HL-60 (cell line): Measurements from ENCODE around the gene BPHL.
"Not testable (repeated sequence)": the region's sequence is repeated elsewhere in the genome, so short reads cannot be mapped to it uniquely, and the experiment has no call there.

Source experiments
- DNase-seq, 2 experiments: peaks; one replicate each; pipeline ENCODE4 v3.0.0-alpha.2; 2010 to 2020; ENCODE audit warnings: low read depth in 1 of 2, low spot score in 1 of 2
- H3K27ac ChIP-seq: fragments of 250-450 bp; sonication (Bioruptor Pico); replicated peaks from 2 replicates; pipeline ENCODE4 v1.5.1; 2020; ENCODE audit warnings: mild to moderate bottlenecking, moderate library complexity
- H3K27me3 ChIP-seq: fragments of 250-450 bp; sonication (Bioruptor Pico); 2 replicates; pipeline ENCODE4 v1.5.1; 2021; ENCODE audit warnings: mild to moderate bottlenecking, moderate library complexity; ENCODE audit not compliant: insufficient read depth, poor library complexity, severe bottlenecking
- H3K4me3 ChIP-seq: replicated peaks from 2 replicates; pipeline ENCODE4 v1.5.1; 2011; ENCODE audit warnings: mild to moderate bottlenecking, control low read depth, low read length; ENCODE audit not compliant: insufficient read depth
- GABPA ChIP-seq: IDR thresholded peaks from 2 replicates; pipeline ENCODE4 v1.6.1; 2012; ENCODE audit warnings: low read depth
- POLR2AphosphoS5 ChIP-seq: IDR thresholded peaks from 2 replicates; pipeline ENCODE4 v1.6.1; 2012; ENCODE audit warnings: low read depth
- SPI1 ChIP-seq: IDR thresholded peaks from 2 replicates; pipeline ENCODE4 v1.6.1; 2012; ENCODE audit warnings: low read depth, mild to moderate bottlenecking, borderline replicate concordance
- TF ChIP-seq, protein P1 (sequence below): IDR thresholded peaks from 2 replicates; pipeline ENCODE4 v1.6.1; 2012; ENCODE audit warnings: low read depth; ENCODE audit not compliant: insufficient replicate concordance
- TF ChIP-seq, protein P2 (sequence below): IDR thresholded peaks from one replicate; pipeline ENCODE4 v1.5.1; 2011; ENCODE audit warnings: low read length, control low read depth, inconsistent platforms; ENCODE audit not compliant: insufficient read depth

BPHL gene

DNA sequence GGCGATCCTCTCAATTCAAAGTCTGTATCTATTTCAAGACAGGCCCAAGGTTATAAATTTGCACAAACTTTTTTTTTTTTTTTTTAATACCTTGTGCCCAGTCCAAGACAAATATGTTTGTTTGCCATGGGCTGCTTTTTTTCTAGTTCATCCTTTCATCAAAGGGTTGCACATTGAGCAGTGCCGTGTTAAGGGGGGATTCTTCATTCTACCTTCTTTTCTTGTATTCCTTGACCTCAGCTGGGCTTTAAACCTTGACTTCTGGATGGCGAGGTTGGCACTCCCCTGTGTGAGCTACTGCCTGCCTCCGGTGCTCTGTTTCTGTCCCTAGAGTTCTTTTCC lies 42.8 kb upstream of the BPHL start:
- H3K27me3 ChIP-seq, result no peaks in the 10 kb centered on the region
- H3K4me3 ChIP-seq, result no peak overlapping the region
- no peak for DNase-seq
- peak overlapping the region; percentile 42; the same call in 1 of the 2 replicates for H3K27ac ChIP-seq
- TF ChIP-seq GABPA, result no peak
- TF ChIP-seq, protein P1, sequence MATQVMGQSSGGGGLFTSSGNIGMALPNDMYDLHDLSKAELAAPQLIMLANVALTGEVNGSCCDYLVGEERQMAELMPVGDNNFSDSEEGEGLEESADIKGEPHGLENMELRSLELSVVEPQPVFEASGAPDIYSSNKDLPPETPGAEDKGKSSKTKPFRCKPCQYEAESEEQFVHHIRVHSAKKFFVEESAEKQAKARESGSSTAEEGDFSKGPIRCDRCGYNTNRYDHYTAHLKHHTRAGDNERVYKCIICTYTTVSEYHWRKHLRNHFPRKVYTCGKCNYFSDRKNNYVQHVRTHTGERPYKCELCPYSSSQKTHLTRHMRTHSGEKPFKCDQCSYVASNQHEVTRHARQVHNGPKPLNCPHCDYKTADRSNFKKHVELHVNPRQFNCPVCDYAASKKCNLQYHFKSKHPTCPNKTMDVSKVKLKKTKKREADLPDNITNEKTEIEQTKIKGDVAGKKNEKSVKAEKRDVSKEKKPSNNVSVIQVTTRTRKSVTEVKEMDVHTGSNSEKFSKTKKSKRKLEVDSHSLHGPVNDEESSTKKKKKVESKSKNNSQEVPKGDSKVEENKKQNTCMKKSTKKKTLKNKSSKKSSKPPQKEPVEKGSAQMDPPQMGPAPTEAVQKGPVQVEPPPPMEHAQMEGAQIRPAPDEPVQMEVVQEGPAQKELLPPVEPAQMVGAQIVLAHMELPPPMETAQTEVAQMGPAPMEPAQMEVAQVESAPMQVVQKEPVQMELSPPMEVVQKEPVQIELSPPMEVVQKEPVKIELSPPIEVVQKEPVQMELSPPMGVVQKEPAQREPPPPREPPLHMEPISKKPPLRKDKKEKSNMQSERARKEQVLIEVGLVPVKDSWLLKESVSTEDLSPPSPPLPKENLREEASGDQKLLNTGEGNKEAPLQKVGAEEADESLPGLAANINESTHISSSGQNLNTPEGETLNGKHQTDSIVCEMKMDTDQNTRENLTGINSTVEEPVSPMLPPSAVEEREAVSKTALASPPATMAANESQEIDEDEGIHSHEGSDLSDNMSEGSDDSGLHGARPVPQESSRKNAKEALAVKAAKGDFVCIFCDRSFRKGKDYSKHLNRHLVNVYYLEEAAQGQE, result no peak
- TF ChIP-seq POLR2AphosphoS5, result no peak
- TF ChIP-seq SPI1, result no peak
- TF ChIP-seq, protein P2, sequence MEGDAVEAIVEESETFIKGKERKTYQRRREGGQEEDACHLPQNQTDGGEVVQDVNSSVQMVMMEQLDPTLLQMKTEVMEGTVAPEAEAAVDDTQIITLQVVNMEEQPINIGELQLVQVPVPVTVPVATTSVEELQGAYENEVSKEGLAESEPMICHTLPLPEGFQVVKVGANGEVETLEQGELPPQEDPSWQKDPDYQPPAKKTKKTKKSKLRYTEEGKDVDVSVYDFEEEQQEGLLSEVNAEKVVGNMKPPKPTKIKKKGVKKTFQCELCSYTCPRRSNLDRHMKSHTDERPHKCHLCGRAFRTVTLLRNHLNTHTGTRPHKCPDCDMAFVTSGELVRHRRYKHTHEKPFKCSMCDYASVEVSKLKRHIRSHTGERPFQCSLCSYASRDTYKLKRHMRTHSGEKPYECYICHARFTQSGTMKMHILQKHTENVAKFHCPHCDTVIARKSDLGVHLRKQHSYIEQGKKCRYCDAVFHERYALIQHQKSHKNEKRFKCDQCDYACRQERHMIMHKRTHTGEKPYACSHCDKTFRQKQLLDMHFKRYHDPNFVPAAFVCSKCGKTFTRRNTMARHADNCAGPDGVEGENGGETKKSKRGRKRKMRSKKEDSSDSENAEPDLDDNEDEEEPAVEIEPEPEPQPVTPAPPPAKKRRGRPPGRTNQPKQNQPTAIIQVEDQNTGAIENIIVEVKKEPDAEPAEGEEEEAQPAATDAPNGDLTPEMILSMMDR, result no peak

DNA sequence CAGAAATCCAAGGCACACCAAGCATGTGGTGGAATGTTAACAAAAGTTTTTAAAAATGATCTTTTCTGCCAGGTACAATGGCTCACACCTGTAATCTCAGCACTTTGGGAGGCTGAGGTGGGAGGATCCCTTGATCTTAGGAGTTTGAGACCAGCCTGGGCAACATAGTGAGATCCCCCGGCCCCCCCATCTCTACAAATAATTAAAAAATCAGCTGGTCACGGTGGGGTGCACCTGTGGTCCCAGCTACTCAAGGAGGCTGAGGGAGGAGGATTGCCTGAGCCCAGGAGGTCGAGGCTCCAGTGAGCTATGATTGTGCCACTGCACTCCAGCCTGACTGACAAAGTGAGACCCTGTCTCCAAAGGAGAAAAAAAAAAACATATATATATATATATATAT lies 42.2 kb upstream of the BPHL start:
- DNase-seq, result no peak
- TF ChIP-seq GABPA, result no peak
- TF ChIP-seq, protein P1, result no peak
- TF ChIP-seq, protein P2, result no peak
- no peak for TF ChIP-seq SPI1
- TF ChIP-seq POLR2AphosphoS5, result no peak
- no peak overlapping the region for H3K27ac ChIP-seq
- no peak overlapping the region for H3K4me3 ChIP-seq
- no peaks in the 10 kb centered on the region for H3K27me3 ChIP-seq

DNA sequence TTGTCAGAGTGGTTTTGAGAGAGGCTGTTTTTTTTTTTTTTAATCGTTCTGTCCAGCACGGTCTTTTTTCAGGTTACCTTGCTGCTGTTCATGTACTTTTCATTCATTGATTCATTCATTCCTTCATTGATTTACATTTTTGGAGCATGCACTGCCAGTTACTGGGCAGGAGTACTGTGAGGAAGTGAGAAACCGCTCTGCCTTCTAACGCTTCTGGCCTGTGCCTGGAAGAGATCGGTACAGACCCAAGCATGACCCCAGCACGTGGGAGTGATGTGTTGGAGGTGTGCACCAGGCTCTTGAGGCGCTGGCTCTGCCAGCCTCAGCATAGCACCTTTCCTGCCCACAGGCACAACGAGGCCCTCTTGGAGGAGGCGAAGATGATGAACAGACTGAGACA lies 41.1 kb upstream of the BPHL start:
- no peak for TF ChIP-seq POLR2AphosphoS5
- no peak for TF ChIP-seq GABPA
- TF ChIP-seq, protein P2, result no peak
- TF ChIP-seq, protein P1, result no peak
- no peak for TF ChIP-seq SPI1
- no peak for DNase-seq
- H3K27ac ChIP-seq, result no peak overlapping the region
- H3K4me3 ChIP-seq, result no peak overlapping the region
- no peaks in the 10 kb centered on the region for H3K27me3 ChIP-seq

DNA sequence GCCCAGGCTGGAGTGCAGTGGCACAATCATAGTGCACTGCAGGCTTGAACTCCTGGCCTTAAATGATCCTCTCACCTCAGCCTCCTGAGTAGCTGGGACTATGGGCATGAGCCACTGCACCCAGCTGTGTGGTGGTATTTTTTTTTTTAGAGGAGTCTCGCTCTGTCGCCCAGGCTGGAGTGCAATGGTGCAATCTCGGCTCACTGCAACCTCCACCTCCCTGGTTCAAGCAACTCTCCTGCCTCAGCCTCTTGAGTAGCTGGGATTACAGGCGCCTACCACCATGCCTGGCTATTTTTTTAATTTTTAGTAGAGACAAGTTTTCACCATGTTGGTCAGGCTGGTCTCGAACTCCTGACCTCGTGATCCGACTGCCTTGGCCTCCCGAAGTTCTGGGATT lies 39.6 kb upstream of the BPHL start:
- not testable (repeated sequence) for H3K27me3 ChIP-seq, H3K27ac ChIP-seq, H3K4me3 ChIP-seq, DNase-seq
